ENCODE measurements around the gene ANTXR1.
"Not testable (repeated sequence)": the region's sequence is repeated elsewhere in the genome, so short reads cannot be mapped to it uniquely, and the experiment has no call there.

ANTXR1 gene

DNA sequence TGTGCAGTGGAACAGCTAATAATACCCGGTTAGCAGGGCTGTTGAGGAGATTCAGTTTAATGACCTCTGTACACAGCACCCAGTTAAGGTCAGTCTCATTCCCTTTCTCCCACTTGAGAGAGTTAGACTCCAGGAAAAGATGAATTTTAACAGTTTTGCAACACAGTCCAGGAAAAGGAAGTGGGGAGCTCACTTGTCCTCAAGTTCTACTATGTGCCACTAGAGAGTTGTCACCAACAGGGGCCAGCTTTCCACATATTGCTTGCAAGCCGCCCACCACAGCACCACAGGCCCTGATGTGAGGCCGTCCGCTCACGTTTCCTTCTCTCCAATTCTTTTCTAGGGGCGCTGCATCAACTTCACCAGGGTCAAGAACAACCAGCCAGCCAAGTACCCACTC is 231.9 kb downstream of the ANTXR1 start:
- no peak for DNase-seq

GRCh38 chr2:69247583-69247982 is 234.6 kb downstream of the ANTXR1 start:
- no peak for DNase-seq

GRCh38 chr2:69248232-69248631 is 235.3 kb downstream of the ANTXR1 start:
- no peak for DNase-seq

GRCh38 chr2:69250981-69251380 is 238.0 kb downstream of the ANTXR1 start:
- no peak for DNase-seq

- no peak for DNase-seq
These were observed 239.0 kb downstream of the ANTXR1 start for GRCh38 chr2:69251943-69252342.

GRCh38 chr2:69253112-69253511 is 240.1 kb downstream of the ANTXR1 start:
- DNase-seq = no peak

DNA sequence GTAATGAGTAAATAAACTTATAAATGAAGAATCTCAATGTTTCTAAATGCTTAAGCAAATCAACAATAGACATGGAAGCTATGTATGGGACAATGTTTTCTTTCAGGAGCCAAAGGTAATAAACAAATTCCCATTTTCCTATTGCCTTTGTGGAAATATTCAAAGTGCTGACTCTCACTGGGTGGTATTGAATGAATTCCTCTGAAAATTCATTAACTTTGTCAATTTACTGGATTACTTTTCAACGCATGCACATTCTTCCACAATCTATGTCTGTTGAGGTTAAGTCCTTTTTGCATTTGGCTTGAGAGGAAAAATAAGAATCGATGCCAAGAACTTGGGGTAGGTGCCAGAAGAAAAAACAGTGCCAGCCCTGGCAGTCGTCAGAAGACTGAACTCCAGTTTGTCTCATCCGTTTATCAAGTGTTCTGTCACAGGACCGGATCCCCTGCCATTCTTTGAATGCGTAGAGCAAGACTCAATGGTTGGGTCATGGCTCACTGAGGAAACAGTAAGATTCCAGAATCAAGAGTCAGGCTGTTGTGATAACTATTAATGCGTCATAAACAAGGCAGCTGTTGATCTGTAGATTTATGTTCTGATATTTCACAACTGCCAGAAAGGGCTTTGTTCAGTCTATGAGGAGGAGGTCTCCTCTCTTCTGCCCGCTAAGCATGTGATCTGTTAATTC is 240.8 kb downstream of the ANTXR1 start:
- no peak for DNase-seq

- no peak for DNase-seq
These were observed 242.8 kb downstream of the ANTXR1 start for GRCh38 chr2:69255760-69256159.

GRCh38 chr2:69259994-69260591 is 247.1 kb downstream of the ANTXR1 start:
- not testable (repeated sequence) for DNase-seq

- DNase-seq = no peak
These were observed 247.7 kb downstream of the ANTXR1 start for GRCh38 chr2:69260666-69261065.

DNA sequence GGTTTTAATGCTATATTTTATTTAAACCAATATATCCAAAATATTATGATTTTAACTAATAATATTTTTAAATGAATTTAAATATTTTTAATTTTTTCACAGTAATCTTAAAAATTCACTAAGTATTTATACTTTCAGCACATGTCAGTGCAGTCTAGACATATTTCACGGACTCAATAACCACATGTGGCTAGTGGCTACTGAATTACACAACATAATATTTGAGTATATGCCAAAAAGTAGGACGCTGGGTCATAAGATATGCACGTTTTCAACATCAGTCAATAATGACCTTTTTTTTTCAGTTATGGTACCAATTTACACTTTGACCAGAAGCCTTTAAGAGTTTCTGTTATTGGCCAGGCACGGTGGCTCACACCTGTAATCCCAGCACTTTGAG is 256.4 kb downstream of the ANTXR1 start:
- no peak for DNase-seq

DNA sequence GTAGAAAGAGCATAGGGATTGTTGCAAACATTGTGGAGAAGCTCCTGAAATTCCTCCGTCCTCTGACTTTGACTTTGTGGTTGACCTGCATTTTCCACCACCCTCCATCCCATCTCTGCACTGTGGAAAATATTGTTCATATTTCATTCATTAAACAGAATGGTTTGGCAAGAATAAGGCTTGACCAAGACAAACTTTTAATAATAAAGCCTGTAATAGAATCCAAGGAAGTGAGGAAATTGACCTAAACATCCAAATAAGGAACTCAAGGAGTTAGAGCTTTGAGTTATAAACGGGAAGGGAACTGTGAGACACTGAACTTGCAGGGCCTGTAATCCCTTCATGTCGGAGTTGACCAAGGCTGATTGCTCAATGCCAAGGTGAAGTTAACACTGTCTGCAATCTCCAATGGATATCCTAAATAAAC is 258.9 kb downstream of the ANTXR1 start:
- DNase-seq = no peak

DNA sequence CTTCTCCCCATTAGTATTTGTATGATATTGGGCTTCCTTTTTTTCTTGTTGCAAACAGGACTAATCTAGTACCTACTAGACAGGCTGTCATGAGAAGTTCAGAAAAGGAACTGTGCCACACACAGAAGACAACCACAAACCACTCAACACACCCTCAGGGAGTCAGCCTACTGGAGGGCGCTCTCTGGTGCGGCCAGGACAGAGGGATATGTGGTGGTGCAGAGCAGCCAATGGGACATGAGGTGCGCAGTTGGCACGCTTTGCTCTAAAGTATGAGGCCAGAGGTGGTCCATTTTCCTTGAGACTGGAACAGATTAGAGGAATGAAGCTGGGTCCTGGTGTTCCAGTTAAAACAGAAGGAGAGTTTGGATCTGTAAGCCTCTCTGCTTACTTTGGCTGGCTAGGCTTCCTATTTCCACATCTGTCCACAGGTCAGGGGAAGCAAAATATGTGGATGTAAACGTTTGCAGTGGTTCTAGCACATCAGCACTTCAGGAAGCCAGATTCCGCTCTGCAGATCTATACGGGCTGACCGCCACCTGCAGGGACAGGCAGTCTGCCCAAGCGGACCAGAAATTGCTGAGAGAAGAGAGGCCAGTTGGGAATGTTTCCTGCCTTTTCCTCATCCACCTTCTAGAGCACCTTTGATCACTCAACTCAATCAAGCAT is 260.0 kb downstream of the ANTXR1 start:
- no peak for DNase-seq

- no peak for DNase-seq
These were observed 262.5 kb downstream of the ANTXR1 start for GRCh38 chr2:69275490-69275889.

- DNase-seq = no peak
These were observed 265.4 kb downstream of the ANTXR1 start for GRCh38 chr2:69278366-69278765.

- DNase-seq = no peak
These were observed 266.2 kb downstream of the ANTXR1 start for GRCh38 chr2:69279211-69279610.

GRCh38 chr2:69279931-69280681 is 267.1 kb downstream of the ANTXR1 start:
- no peak for DNase-seq

- no peak for DNase-seq
These were observed 267.9 kb downstream of the ANTXR1 start for GRCh38 chr2:69280796-69281412.

DNA sequence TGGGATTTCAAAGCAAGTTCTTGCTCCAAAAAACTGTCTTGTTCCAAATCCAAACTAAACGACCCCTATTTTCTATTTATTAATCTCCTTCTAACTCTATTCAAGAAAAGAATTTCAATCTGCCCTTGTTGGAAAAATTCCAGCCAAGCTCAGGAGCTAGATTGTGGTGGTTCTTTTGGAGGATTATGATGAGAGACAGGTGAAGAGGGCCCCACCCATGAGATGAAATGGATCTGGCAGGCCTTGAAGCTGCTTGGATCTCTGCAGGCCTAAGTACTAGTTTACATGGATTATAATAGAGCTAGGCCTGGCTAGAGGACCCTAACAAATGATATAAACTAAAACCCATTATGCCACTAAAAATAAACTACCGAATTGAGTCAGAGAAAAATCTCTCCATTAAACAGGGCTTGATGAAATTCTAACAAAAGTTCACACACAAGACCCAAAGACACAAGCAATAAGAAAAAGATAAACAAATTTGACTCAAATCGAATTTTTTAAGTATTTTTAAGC is 272.5 kb downstream of the ANTXR1 start:
- DNase-seq = no peak

- DNase-seq = no peak
These were observed 274.6 kb downstream of the ANTXR1 start for GRCh38 chr2:69287544-69287943.

DNA sequence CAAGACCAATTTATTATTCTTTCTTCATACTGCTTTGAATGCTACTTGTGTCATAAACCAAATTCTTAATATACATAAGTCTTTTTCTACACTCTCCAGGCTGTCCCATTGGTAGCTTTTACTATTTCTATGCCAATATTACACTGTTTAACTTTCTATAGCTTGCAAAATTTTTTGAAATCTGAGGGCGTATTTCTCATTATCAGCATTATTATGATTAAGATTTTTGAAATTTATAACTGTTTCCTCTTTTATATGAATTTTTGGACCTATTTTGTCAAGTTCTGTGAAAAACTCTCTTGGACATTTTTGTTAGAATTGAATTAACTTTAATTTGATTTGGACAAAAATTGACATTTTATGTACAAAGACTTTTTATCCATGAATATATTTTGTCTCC is 275.4 kb downstream of the ANTXR1 start:
- no peak for DNase-seq

GRCh38 chr2:69291004-69291650 is 278.1 kb downstream of the ANTXR1 start:
- no peak for DNase-seq

Measured in CD4-positive, alpha-beta T cell treated with Interleukin-6 for 4 hours (primary cell).